ENCODE data around the gene TRAF3. TPM values are rescaled to one million over a fixed set of nuclear protein-coding genes. Genes with fewer than 3 reads are reported as not detected.

The TRAF3 gene
- total RNA-seq, 2 experiments from 2014 or later = 68.8 to 73.6 TPM

DNA sequence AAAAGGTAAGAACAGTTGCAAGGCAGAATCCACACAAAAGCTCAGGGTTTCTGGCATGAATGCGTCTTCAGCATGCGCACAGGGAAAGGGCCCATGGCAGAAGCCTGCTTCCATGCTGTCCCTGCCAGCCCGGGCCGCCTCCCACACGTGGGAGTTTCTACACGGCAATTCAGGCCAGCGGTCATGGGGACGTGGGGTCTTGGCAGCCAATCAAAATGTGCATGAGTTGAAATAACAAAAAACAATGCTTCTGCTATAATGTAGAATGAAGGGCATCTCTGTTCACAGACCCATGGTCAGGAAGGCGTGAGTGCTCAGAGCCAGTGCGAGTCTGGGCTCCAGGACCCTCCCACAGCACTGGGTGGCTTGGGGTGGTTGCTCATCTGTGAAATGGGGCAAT is 173.8 kb downstream of the TRAF3 start:
- no peak for DNase-seq
- H3K4me1 Mint-ChIP-seq (ENCODE audit: low read depth) = peaks cover 20% of the 10 kb centered on the region
- H3K36me3 Mint-ChIP-seq = no peaks in the 10 kb centered on the region
- no peak overlapping the region for H3K4me3 Mint-ChIP-seq
- ChIA-PET POLR2A (no interaction called here), CTCF (no interaction called here)
- H3K27me3 Mint-ChIP-seq = no peaks in the 10 kb centered on the region
- no peak overlapping the region for H3K27ac Mint-ChIP-seq
- intact Hi-C loops (cut with micrococcal nuclease) = no loop called here
- H3K9me3 Mint-ChIP-seq = no peaks in the 10 kb centered on the region

GRCh38 chr14:102951799-102952198 is 174.6 kb downstream of the TRAF3 start:
- Mint-ChIP-seq H3K4me1 (ENCODE audit: low read depth) (peaks cover 17% of the 10 kb centered on the region), H3K9me3 (no peaks in the 10 kb centered on the region), H3K4me3 (no peak overlapping the region), H3K27me3 (no peaks in the 10 kb centered on the region), H3K27ac (no peak overlapping the region), H3K36me3 (no peaks in the 10 kb centered on the region)
- no peak for DNase-seq
- POLR2A ChIA-PET = no interaction called here
- intact Hi-C loops (cut with micrococcal nuclease) = no loop called here
- CTCF ChIA-PET = no interaction called here

- intact Hi-C loops (cut with micrococcal nuclease) = no loop called here
- H3K4me1 Mint-ChIP-seq (ENCODE audit: low read depth) = peaks cover 12% of the 10 kb centered on the region
- H3K4me3 Mint-ChIP-seq = no peak overlapping the region
- no peaks in the 10 kb centered on the region for H3K9me3 Mint-ChIP-seq
- no peaks in the 10 kb centered on the region for H3K36me3 Mint-ChIP-seq
- CTCF ChIA-PET = no interaction called here
- no peak overlapping the region for H3K27ac Mint-ChIP-seq
- DNase-seq = no peak
- H3K27me3 Mint-ChIP-seq = no peaks in the 10 kb centered on the region
- POLR2A ChIA-PET = no interaction called here
These were observed 175.0 kb downstream of the TRAF3 start for GRCh38 chr14:102952276-102952675.

GRCh38 chr14:102953100-102953499 is 175.9 kb downstream of the TRAF3 start:
- CTCF ChIA-PET = no interaction called here
- H3K4me3 Mint-ChIP-seq = no peak overlapping the region
- no peak overlapping the region for H3K27ac Mint-ChIP-seq
- DNase-seq = no peak
- intact Hi-C loops (cut with micrococcal nuclease) = no loop called here
- H3K36me3 Mint-ChIP-seq = no peaks in the 10 kb centered on the region
- H3K9me3 Mint-ChIP-seq = no peaks in the 10 kb centered on the region
- H3K27me3 Mint-ChIP-seq = no peaks in the 10 kb centered on the region
- POLR2A ChIA-PET = no interaction called here
- H3K4me1 Mint-ChIP-seq (ENCODE audit: low read depth) = peaks cover 10% of the 10 kb centered on the region

DNA sequence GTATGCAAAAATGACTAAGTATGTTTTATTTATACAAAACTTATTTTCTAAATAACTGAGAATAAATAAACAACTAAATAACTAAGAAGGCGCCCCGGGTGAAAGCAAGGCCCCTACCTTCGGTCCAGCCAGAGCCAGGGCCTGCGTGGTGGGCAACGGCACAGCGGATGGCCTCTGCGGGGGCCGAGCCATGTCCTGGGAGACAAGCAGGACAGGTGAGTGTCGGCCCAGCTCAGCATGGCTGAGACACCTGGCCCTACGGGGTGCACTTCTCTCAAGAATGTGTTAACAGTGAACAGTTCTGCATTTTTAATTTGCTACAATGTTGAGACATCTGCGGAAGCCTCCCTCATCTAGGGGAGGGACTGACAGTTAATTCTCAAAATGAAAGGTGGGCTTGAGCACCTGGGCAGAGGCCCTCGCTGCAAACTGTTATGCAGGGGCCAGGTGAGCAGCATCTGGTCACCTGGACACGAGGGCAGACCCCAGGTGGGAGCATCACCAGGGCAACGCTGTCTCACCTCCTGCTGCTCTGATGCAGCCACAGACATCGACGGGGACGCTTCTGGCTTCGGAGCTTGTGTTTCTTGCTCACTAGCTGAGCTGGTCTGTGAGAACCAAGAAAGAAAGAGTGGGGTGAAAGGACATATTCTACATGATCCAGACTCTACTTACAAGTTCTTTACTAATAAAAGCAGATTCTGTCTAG is 177.0 kb downstream of the TRAF3 start:
- intact Hi-C loops (cut with micrococcal nuclease) = no loop called here
- Mint-ChIP-seq H3K4me3 (no peak overlapping the region), H3K36me3 (no peaks in the 10 kb centered on the region), H3K4me1 (ENCODE audit: low read depth) (peaks cover 4% of the 10 kb centered on the region), H3K27me3 (no peaks in the 10 kb centered on the region), H3K9me3 (no peaks in the 10 kb centered on the region), H3K27ac (no peak overlapping the region)
- POLR2A ChIA-PET = no interaction called here
- no peak for DNase-seq
- CTCF ChIA-PET = no interaction called here

DNA sequence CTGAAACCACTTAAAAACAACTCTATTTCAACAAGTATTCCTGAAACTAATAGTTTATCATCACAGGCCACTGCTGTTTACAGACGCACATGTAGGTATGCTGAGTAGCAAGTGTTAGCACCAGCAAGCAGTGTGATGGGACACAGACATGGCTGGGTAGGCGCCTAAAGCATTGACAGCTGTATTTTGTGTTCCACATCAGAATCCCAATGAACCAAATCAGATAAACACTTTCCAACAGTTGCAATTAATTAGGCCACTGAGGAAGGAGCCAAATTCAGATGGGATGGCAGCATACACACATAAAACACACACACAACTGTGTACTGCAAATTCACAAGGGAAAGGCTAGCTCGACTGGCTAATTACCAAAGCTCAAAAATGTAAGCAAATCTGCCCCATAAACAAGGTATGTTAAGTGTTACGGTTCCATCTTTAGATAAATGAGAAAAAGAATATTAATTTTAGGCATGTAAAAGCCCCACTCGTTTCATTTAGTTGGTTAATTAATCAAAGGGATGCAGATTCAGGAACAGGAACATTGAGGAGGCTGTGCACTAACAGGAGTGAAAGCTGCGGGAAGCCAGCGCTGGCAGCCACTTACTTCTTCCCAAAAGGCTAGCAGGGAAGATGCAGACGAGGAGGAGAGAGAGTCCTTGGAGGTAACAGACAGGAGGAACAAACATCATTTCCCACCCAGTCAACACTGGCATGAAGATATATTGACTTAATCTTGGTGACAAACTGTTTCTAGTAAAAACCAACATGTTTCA is 178.6 kb downstream of the TRAF3 start:
- no peak for DNase-seq
- Mint-ChIP-seq H3K27me3 (no peaks in the 10 kb centered on the region), H3K4me1 (ENCODE audit: low read depth) (no peaks in the 10 kb centered on the region), H3K4me3 (no peak overlapping the region), H3K36me3 (no peaks in the 10 kb centered on the region), H3K9me3 (no peaks in the 10 kb centered on the region), H3K27ac (no peak overlapping the region)
- ChIA-PET CTCF (no interaction called here), POLR2A (no interaction called here)
- intact Hi-C loops (cut with micrococcal nuclease) = no loop called here

DNA sequence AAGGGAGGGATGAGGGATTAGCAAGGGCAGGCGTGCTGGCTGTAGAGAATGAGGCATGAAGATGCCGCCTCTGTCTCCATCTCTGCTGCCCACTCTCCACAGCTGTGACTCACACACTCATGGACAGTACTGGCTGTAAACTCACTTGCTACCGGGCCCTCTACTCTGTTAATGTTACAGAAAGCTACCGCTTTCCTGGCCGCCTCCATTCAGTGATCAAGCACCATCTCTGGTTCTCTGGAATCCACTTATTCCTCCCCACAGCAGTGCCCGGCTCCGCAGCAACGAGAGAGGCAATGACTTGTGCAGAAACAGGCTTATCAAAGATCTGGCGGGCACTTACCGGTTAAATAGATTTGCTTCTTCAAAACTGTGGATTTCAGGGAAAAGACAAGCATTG is 180.0 kb downstream of the TRAF3 start:
- no peak overlapping the region for H3K27ac Mint-ChIP-seq
- intact Hi-C loops (cut with micrococcal nuclease) = no loop called here
- H3K9me3 Mint-ChIP-seq = no peaks in the 10 kb centered on the region
- POLR2A ChIA-PET = no interaction called here
- no peak for DNase-seq
- H3K4me3 Mint-ChIP-seq = no peak overlapping the region
- H3K36me3 Mint-ChIP-seq = no peaks in the 10 kb centered on the region
- no peaks in the 10 kb centered on the region for H3K27me3 Mint-ChIP-seq
- CTCF ChIA-PET = no interaction called here
- H3K4me1 Mint-ChIP-seq (ENCODE audit: low read depth) = no peaks in the 10 kb centered on the region

GRCh38 chr14:102958461-102958860 is 181.2 kb downstream of the TRAF3 start:
- Mint-ChIP-seq H3K27me3 (no peaks in the 10 kb centered on the region), H3K27ac (no peak overlapping the region), H3K4me1 (ENCODE audit: low read depth) (no peaks in the 10 kb centered on the region), H3K9me3 (no peaks in the 10 kb centered on the region), H3K36me3 (no peaks in the 10 kb centered on the region), H3K4me3 (no peak overlapping the region)
- intact Hi-C loops (cut with micrococcal nuclease) = no loop called here
- POLR2A ChIA-PET = no interaction called here
- DNase-seq = no peak
- CTCF ChIA-PET = no interaction called here

Other genes with a start within 250 kb of the TRAF3 start
- gene RCOR1, start 184.8 kb upstream of the TRAF3 start, total RNA-seq = 10 to 100 TPM; 14.1 to 14.3 TPM
- gene AMN, start 145.2 kb downstream of the TRAF3 start, total RNA-seq = under 1 TPM in 1 of 2 experiments, not detected in 1; 0.17 TPM

All from activated CD4-positive, alpha-beta memory T cell treated with anti-CD3 and anti-CD28 coated beads for 36 hours (primary cell).